ENCODE measurements around the gene SH3TC2. TPM values are rescaled to one million over a fixed set of nuclear protein-coding genes. Genes with fewer than 3 reads are reported as not detected.

SH3TC2 gene
- total RNA-seq, 1 donor from 2014 or later: 0.64 TPM

DNA sequence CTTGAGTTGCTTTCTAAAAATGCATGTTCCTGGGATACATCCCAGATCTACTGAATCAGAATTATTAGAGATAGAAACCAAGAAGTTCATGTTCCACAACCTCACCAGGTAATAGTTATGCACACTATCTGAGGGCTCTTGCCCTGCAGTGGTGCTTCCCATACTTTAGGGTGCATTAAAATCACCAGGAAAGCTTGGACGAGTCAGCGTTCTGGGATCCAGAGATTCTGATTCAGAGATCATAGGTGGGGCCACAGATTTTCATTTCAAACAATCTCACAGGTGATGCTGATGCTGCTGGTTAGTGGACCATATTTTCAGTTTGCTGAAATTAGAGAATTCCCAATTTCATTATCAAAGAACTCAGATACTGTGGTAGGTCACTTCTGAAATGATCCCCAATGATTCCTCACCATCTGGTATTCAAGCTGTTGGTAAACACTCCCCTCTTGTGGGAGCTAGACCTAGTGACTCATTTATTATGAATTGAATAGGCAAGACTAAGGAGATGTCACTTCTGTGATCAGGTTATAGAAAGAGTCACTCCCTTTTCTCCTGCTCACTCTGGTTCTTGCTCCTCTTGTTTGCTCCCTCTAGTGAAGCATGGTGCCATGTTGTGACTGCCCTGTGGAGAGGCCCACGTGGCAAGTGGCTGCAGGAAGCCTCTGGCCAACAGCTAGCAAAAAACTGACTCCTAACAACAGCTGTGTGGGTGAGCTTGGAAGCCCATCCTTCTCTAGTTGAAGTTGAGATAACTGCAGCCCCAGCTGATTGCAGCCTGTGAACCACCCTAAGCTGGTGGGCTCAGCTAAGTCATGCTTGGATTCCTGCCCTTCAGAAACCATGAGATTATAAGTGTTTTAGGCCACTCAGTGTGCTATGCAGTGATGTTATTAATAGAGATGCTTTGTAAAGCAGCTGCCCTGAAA, 59.8 kb downstream of the SH3TC2 start:
- no peak for DNase-seq (ENCODE audit: low spot score)

DNA sequence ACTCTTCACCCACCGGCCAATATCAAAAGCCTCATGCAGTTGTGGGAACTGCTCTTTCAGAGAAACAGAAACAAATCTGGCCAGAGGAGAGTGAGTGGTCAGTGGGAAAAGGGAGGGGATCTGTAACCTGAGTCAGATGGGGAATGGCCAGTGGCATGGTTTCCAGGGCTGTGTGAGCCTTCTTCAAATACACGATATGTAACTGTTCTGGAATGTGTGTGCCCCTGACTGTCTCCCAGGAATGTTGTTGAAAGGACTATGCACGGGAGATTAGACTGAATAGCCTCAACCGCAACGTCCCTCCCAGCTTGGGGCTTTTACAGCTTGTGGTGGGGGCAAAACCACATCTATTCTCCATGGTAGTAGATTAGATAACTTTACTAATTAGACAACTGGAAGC, 60.8 kb downstream of the SH3TC2 start:
- no peak for DNase-seq (ENCODE audit: low spot score)

DNA sequence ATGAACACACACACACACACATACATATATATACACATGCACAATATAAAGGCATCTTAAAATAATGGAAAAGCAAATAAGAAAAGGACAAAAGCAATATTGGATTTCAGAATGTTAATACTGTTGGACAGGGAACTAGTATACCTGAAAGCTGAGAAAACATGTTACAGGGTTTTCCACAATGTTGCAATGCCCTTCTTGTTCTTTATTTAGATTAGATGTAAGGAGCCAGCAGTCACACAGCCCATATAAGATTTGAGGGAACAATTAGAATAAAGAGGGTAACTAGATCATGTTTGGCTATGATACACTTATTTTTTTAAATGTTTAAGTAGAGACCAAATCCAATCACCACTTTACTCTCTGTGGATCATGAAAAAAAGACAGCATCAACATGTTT, 61.7 kb downstream of the SH3TC2 start:
- DNase-seq (ENCODE audit: low spot score): no peak

DNA sequence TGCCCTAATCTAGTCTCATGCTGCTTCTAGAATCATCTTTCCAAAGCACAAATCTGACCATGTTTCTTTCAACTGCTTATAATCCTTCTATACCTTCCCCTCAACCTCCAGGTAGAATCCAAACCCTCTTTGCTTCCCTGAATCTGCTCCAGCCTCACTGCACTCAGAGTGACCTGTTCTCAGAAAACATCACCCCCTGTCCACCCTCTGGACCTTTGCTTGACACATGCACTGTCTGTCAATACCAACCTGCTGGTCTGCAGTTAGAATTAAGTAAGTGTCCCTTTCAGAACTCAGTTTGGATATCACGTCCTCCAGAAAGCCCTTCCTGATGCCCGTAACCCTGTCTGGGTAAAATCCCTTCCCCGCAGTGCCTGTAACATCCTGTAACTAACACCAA, 63.1 kb downstream of the SH3TC2 start:
- DNase-seq (ENCODE audit: low spot score): no peak

DNA sequence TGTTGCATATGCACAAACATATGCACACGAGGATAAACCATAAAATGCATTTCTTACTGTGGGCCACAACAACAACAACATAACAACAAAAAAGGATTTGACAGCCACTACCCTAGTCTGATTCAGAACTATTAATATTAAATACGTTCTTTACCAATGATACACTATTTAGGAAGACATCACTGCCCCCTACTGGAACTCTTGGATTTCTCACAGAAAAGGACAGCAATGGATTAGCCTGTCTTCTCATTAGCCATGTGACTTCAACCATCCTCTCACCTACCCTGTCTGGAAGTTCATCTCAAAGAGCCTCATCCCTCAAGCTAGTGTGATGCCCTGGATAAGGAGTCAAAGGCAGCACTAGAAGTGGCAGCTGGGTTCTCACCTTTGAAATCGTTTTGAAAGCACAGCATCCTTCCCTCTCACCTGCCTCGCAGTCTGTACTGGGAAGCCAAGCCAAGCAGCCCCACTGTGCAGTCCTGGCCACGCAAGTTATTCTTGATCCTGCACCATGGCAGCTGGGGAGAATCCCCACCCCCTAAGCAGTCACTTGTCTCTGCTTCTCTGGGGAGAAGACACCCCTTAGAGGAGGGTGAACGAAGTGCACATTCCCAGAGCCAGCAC, 64.6 kb downstream of the SH3TC2 start:
- no peak for DNase-seq (ENCODE audit: low spot score)

DNA sequence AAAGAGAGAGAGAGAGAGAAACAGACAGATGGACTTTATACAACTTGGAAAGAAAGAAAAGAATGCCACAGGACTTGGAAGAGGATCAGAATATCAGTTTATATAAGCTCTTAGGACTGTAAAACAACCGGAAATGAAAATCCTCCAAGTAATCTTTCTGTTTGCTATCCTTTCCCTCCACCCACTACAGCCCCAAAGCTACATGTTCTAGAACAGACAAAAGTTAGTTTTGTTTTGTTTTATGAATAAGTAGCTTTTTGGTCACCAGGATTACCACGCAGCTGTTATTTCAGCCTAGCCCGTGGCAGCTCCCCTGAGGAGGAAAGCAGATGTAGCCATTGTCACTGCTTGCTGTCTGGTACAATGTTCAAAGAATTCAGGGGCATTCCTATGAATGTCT, 66.6 kb downstream of the SH3TC2 start:
- DNase-seq (ENCODE audit: low spot score): no peak

DNA sequence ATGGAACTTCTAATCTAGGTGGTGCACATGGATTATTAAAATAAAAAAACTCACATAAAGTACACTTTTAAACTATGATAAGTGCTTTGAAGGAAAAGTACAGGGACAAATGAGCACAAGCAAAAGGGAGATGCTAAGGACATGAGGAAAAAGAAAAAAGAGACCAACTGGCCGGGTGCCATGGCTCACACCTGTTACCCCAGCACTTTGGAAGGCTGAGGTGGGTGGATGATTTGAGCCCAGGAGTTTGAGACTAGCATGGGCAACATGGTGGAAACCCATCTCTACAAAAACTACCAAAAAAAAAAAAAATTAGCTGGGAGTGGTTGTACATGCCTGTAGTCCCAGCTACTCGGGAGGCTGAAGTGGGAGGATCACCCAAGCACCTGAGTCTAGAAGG, 67.1 kb downstream of the SH3TC2 start:
- no peak for DNase-seq (ENCODE audit: low spot score)

DNA sequence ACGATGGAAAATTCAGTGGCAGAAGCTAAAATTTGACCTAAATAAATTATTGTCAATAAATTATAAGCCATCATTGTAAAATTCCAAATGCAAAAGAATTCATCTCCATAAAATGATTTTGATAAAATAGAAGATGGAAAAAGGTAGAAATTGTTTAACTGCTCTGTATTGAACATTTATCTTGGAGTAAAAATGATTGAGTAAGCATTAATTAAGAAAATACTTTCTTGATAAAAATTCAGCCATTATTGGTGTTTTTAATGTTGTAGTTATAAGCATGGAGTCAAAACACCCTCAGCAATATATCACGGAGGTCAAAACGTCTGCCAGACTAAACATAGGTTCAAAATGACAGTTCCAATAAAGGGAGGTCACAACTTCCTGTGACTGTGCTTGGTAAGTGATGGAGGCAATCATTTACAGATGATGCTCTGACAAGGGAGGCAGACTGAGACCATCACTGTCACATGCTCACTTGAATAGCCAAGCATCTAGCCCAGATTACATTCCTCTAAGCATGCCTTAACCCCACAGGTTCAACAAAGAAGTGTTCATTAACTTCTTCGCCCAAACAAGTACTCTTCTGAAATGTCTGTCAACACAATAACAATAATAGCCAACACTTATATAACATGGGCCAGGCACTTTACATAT, 69.5 kb downstream of the SH3TC2 start:
- no peak for DNase-seq (ENCODE audit: low spot score)

DNA sequence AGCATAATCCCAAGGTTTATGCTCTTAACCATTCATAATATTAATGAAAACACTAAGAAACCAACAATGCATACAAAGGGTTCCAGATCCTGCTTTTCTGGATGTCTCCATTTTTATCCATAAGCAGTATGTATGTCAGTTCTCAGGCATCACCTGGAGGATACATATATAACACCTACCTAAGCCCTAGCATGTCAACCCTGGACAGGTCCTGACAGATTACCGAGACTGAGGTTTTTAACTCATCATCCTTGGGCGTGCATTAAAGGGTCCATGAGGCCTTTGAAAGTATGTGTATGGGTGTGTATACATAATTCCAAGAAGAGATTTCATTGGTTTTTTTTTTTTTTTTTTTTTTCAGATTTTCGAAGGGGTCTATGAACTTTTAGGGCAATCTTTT, 70.6 kb downstream of the SH3TC2 start:
- DNase-seq (ENCODE audit: low spot score): no peak

DNA sequence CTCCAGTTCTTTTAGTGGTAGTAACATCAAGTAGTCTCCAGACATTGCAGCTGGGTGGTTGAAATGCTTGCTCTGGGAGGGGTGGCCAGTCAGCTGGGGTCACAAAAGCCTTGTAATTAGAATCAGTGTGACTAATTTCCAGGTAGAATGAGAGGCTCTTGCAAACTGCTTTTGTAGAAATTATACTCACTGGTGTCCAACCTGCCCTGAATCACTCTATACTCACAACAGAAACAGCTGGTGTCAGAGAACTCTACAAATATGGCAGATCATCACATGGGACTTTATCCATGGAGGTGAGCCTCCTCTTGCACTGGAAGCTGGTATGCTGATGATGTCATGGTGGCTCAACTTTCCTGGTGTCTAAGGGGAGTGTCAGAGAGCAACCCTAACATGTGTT, 71.3 kb downstream of the SH3TC2 start:
- no peak for DNase-seq (ENCODE audit: low spot score)

DNA sequence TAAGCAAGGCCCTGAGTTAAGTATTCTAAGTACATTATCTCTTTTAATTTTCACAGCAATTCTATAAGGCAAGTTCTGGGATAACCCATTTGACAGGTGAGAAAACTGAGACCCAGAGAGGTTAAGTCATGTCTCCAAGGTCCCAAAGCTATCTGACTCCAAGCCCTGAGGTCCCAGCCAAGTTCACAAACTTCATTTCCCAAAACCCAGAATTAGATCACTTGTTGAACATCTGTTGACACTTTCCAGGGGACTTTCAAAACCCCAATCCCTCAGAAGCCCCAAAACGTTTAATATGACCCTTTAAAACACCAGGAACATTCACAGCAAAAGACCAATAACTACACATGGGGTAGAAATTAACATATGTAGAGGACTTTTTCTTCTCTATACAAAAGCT, 72.0 kb downstream of the SH3TC2 start:
- DNase-seq (ENCODE audit: low spot score): no peak

DNA sequence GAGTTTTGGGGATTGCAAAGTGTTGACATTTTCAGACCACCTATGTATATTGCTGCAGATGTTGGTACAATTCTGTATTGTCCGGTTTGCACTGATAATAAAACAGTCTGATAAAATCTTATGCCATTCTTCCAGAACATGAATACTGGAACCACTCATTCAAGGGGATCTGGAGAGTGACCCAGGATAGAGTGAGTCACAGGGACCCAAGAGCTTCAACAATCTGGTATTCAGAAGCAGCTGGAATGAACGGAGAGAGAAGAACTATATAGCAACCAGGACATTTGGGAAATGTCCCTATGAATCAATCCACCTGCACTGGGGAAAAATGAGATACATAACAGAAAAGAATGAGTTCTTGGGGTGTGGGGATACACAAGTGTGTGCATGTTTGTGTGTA, 73.3 kb downstream of the SH3TC2 start:
- no peak for DNase-seq (ENCODE audit: low spot score)

DNA sequence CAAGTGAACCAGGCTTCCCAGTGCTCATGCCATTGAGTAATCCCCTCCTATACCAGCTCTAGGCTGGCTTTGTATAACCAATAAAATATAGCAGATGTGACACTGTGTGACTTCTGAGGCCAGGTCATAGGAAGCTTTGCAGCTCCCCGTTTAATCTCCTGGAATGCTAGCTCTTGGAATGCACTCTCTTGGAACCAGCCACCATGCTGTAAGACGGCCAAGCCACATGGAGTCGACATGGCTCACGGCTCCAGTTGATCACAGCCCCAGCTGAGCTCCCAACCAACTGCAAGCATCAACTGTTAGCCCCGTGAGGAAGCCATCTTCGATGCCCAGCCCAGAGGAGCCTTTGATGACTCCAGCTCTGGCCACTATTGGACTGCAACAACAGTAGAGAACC, 74.5 kb downstream of the SH3TC2 start:
- no peak for DNase-seq (ENCODE audit: low spot score)

DNA sequence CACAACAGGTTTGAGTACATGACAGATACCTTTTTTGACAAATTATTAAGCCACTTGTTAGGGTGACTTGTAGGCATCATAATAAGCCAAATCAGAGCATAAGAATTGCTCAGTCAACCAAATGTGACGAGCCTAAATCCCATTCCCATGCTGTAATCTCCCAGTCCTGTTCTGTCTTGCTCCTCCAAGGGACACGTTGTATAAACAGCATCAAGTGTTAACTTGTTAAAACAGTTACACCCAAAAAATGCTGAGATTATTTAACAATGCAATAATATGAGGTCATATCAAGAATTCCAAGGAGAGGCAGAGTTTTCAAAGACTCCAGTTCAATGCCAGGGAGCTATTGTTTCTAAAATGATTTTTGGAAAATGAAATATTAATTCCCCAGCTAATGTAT, 76.2 kb downstream of the SH3TC2 start:
- no peak for DNase-seq (ENCODE audit: low spot score)

DNA sequence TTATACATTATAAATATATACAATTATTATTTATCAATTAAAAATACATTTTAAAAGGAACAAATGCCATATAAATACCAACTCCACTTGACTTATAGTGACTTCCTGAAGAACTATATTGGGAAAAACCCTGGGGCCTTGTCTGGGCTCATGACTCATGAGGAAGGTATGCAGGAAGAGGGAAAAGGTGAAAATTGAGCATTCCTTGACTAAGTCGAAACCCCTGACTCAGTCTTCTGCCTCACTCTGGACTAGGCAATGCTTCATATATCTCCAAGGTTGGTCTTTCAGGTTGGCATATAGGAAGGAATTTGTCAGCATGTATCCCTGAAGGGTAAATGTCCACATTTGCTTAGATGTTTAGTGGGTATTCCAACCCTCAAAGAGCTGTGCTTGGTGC, 78.5 kb downstream of the SH3TC2 start:
- no peak for DNase-seq (ENCODE audit: low spot score)

DNA sequence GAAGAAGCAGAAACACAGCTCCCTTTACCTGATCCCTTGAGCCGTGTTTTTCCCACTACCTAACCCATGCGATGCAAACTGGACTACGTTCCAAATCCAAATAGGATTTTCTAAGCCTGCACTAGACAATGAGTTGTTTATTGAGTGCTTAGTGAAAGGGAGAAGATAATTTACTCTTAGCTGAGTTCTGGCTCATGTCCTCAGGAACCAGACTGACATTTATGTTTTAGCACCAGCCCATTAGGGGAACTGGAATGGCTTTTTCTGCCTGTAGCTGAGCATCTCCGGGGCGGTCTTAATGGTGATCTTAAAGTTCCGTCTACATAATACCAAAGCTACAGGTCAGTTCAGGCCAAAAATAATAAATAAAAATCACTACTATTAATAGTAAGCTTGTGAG, 81.5 kb downstream of the SH3TC2 start:
- DNase-seq (ENCODE audit: low spot score): no peak

DNA sequence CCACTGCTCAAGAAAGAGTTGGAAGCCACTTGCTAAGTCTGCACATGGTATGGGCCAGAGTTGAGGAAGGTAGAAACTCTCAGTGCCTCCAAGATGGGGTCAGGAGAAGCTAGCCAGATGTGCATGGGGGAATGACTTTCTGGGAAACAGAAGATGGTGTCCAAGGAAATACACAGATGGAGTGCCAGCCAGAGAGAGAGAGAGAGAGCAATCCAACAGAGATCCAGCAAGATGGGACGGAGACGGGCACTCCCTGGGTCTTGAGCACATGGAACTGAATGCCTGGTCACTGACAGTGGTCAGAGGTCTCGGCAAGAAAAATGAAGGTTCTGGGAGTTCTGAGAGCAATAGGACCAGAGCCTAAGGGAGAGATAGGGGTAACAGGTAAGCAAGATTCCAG, 82.1 kb downstream of the SH3TC2 start:
- no peak for DNase-seq (ENCODE audit: low spot score)

DNA sequence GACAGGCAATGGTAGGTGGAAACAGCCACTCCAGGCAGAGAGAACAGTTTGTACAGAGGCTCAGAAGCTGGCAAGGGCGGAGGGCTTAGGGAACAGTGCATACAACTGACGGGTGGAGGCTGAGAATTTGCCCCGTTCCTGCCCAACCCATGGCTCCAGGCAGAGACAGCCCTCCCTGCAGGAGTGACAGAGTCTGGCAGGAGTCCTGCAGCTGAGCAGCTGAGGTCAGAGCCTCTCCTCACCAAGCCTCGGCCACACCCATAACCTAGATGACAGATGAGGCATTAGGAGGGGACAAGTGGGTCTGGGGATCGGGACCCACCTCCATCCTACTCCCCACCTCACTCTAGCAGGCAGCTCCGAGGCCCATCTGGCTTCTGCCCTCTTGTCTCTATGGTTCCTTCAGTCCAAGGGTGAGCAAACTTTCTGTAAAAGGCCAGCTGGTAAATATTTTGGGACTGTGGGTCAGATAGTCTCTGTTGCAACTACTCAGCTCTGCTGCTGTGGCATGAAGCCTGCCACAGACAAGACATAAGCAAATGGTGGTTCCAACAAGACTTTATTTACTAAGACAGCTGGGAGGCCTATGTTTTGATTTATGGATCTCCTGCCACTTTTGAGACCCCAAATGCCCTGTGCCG, 83.7 kb downstream of the SH3TC2 start:
- DNase-seq (ENCODE audit: low spot score): no peak

DNA sequence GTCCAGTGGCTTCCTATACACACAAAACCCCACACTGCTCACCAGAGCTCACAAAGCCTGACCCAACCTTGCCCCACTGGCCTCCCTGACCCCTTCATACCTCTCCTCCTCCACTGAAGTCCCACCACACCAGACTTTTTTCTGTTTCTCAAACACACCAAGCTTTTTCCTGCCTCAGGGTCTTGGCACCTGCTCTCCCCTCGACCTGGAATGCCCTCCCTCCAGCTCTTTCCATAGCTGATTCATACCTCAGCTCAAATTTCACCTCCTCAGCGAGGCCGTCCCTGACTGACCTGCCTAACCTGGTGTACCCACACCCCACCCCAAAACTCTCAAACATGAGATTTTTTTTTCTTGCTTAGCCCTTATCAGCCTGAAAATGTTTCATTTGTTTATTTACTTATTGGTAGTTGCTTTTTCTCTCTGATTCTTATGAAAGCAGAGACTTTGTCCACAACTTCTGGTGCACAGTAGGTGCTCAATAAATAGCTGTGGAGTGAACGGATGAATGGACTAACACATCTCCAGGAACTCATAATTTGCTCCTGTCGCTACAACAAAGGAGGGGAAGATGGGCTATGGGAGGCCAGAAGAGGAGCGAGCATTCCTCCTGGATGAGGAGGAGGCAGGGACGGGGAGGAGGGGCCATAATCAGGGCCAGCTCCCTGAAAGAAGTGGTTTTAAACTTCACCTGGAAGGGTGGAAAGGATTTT, 84.3 kb downstream of the SH3TC2 start:
- no peak for DNase-seq (ENCODE audit: low spot score)

DNA sequence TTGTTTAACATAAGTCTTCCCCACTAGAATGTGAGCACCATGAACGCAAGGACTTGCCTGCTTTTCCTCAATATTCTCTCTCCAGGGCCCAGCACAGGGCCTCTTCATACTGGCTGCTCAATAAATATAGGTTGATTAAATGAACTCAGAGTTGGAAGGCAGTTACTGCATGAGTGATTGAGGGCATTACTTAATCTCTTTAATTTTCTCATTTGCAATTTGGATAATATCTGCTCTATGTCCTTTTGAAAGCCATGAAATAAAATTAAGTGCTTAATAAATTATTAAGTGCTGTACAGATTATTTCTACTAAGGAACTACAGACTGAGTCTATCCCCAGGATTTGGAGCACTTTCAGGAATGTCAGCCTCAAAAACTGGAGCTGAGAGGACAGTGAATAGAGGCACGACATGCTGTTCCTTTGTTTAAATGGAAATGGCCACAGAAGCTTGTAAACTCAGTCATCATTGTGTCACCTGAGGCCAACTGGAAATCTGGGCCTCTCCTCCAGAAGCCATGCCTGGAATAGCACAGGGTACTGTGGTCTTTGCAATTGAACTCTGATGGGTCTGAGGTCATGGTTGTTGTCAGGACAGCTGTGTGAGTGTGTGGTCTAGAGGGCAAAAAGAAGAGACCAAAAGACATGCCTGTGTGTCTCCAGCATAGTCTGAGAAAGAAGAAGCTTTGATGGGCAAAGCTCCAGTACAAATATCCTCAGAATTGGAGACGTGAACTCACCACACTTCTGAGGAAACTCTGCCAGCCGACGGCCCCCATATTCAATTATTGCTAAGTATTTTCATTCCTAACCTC, 86.1 kb downstream of the SH3TC2 start:
- no peak for DNase-seq (ENCODE audit: low spot score)

Measured in mesenteric fat pad (tissue), 1 donor.